K562 (cell line): ENCODE data around the gene B3GALT4. TPM values are rescaled to one million over a fixed set of nuclear protein-coding genes. Genes with fewer than 3 reads are reported as not detected.

Source experiments
- AFF4 ChIP-seq: sonication (generic); formaldehyde crosslinking; IDR thresholded peaks from 2 replicates; pipeline ENCODE4 v1.8.0; 2023; ENCODE audit warnings: mild to moderate bottlenecking, missing genetic modification reagents
- ETV5 ChIP-seq: sonication (generic); formaldehyde crosslinking; IDR thresholded peaks from 2 replicates; pipeline ENCODE4 v1.4.0; 2020; ENCODE audit warnings: low read depth, mild to moderate bottlenecking, missing genetic modification reagents
- JUND ChIP-seq, 2 experiments: IDR thresholded peaks; 2 replicates in 1 of 2; 3 replicates in 1 of 2; pipeline ENCODE4 v1.6.1; 2011; ENCODE audit warnings: borderline replicate concordance in 2 of 2, low read depth in 2 of 2, low read length in 2 of 2, improper control_type of control experiment in 1 of 2, missing biosample characterization in 1 of 2, missing genetic modification characterization in 1 of 2, missing genetic modification reagents in 1 of 2
- NR2C2 ChIP-seq, 2 experiments: fragments of 200-800 bp in 1 of 2; sonication (Bioruptor generic) in 1 of 2; sonication (generic) in 1 of 2; formaldehyde crosslinking in 1 of 2; IDR thresholded peaks; 2 replicates each; pipeline versions ENCODE4 v1.6.1 to v1.8.0; 2016 to 2022; ENCODE audit warnings: mild to moderate bottlenecking in 1 of 2, missing compliant biosample characterization in 1 of 2, missing genetic modification characterization in 1 of 2, missing genetic modification reagents in 1 of 2
- NRF1 ChIP-seq, 2 experiments: fragments of 450-650 bp; IDR thresholded peaks in 1 of 2; conservative IDR thresholded peaks in 1 of 2; 2 replicates each; pipeline ENCODE4 v1.6.1; 2014; ENCODE audit warnings: mild to moderate bottlenecking in 2 of 2
- RCOR1 ChIP-seq, 2 experiments: IDR thresholded peaks; 2 replicates each; pipeline ENCODE4 v1.6.1; 2012; ENCODE audit warnings: low read depth in 2 of 2, low read length in 2 of 2, borderline replicate concordance in 1 of 2, improper control_type of control experiment in 1 of 2
- SRF ChIP-seq, 2 experiments: fragments of 250-450, 450-650 bp in 1 of 2; sonication (Bioruptor Pico) in 1 of 2; sonication (generic) in 1 of 2; formaldehyde crosslinking; IDR thresholded peaks; 2 replicates each; pipeline versions ENCODE4 v1.5.0 to v1.5.1; 2020 to 2022; ENCODE audit warnings: mild to moderate bottlenecking in 1 of 2, missing genetic modification reagents in 1 of 2
- ZBTB1 ChIP-seq: sonication (generic); formaldehyde crosslinking; IDR thresholded peaks from 2 replicates; pipeline ENCODE4 v1.8.1; 2023; ENCODE audit warnings: missing genetic modification reagents, low read depth, mild to moderate bottlenecking, borderline replicate concordance
- ZNF668 ChIP-seq: fragments of 250-450 bp; sonication (Bioruptor Pico); IDR thresholded peaks from 2 replicates; pipeline ENCODE4 v1.8.0; 2022; ENCODE audit warnings: mild to moderate bottlenecking, inconsistent platforms
- polyA plus RNA-seq, 8 experiments: library from polyadenylated mRNA; depleted of rRNA in 4 of 8; stranded (reverse) in 5 of 8; unstranded in 3 of 8; fragments of >200 nt; fragmentation: Nextera tagmentation in 2 of 8; fragmentation: Illumina TruSeq in 1 of 8; extraction: Ambion mirVana in 2 of 8; extraction: Trizol in 1 of 8; gene quantifications; 2 replicates each; pipeline versions ENCODE4 v1.2.1 to v1.2.3, GENCODE V29; 2011 to 2014; ENCODE audit warnings: inconsistent platforms in 1 of 8, missing spikeins in 1 of 8
- total RNA-seq, 7 experiments: library from RNA; depleted of rRNA in 6 of 7; stranded (reverse); fragments of >200 nt in 6 of 7; fragmentation: Illumina TruSeq in 2 of 7; extraction: Trizol in 2 of 7; gene quantifications; 2 replicates each; pipeline versions ENCODE4 v1.2.1 to v1.2.3, GENCODE V29; 2011 to 2021; ENCODE audit warnings: low replicate concordance in 1 of 7
- TF ChIP-seq, protein P1 (sequence below): sonication (generic); formaldehyde crosslinking; IDR thresholded peaks from 2 replicates; pipeline ENCODE4 v1.8.0; 2022; ENCODE audit warnings: mild to moderate bottlenecking, missing genetic modification reagents

Gene B3GALT4
- total and polyA plus RNA-seq, 9 of the 15 experiments (the other 6 are each of a cell fraction or from before 2014, with no cell fraction given): 0.11 to 1.3 (median 0.53) TPM; not detected in 1

DNA sequence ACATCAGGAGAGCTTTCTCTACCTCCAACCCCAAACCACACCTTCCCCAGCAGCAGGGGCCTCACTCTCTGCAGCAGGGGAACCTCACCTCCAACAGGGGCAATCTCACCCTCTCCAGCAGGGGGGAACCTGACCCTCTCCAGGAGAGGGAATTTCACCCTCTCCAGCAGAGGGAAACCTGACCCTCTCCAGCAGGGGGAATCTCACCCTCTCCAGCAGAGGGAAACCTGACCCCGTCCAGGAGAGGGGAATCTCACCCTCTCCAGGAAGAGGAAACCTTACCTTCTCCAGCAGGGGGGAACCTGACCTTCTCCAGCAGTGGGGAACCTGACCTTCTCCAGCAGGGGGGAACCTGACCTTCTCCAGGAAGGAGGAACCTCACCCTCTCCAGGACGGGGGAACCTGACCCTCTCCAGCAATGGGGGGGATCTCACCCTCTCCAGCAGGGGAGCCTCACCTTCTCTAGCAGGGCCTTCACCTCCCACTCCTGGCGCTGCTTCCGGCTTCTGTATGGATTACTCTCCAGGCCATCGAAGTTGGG is 3.1 kb downstream of the B3GALT4 start (continued):
- TF ChIP-seq, protein P1, sequence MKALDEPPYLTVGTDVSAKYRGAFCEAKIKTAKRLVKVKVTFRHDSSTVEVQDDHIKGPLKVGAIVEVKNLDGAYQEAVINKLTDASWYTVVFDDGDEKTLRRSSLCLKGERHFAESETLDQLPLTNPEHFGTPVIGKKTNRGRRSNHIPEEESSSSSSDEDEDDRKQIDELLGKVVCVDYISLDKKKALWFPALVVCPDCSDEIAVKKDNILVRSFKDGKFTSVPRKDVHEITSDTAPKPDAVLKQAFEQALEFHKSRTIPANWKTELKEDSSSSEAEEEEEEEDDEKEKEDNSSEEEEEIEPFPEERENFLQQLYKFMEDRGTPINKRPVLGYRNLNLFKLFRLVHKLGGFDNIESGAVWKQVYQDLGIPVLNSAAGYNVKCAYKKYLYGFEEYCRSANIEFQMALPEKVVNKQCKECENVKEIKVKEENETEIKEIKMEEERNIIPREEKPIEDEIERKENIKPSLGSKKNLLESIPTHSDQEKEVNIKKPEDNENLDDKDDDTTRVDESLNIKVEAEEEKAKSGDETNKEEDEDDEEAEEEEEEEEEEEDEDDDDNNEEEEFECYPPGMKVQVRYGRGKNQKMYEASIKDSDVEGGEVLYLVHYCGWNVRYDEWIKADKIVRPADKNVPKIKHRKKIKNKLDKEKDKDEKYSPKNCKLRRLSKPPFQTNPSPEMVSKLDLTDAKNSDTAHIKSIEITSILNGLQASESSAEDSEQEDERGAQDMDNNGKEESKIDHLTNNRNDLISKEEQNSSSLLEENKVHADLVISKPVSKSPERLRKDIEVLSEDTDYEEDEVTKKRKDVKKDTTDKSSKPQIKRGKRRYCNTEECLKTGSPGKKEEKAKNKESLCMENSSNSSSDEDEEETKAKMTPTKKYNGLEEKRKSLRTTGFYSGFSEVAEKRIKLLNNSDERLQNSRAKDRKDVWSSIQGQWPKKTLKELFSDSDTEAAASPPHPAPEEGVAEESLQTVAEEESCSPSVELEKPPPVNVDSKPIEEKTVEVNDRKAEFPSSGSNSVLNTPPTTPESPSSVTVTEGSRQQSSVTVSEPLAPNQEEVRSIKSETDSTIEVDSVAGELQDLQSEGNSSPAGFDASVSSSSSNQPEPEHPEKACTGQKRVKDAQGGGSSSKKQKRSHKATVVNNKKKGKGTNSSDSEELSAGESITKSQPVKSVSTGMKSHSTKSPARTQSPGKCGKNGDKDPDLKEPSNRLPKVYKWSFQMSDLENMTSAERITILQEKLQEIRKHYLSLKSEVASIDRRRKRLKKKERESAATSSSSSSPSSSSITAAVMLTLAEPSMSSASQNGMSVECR: peak; percentile 47
- no peak for TF ChIP-seq ZNF668 (CRISPR knock-in tag)
- TF ChIP-seq SRF (CRISPR knock-in tag; IDR thresholded peaks at IDR 0.05): peak in 1 of 2 experiments; percentile 68; a peak in 1 of 4 replicates
- peak; percentile 78 for TF ChIP-seq JUND (IDR thresholded peaks at IDR 0.05; ENCODE audit: borderline replicate concordance, low read depth, low read length)
- no peak; the same call in 2 of the 3 replicates for TF ChIP-seq JUND (tag; IDR thresholded peaks at IDR 0.05; ENCODE audit: borderline replicate concordance, low read depth, low read length)
- peak in 1 of 2 experiments; percentile 76; a peak in 3 of 4 replicates for TF ChIP-seq RCOR1 (IDR thresholded peaks at IDR 0.05; ENCODE audit: borderline replicate concordance in 1 of 2, low read depth in 2 of 2, low read length in 2 of 2)
- TF ChIP-seq AFF4 (CRISPR knock-in tag): peak; percentile 79
- TF ChIP-seq NR2C2 (CRISPR knock-in tag; IDR thresholded peaks at IDR 0.05): peak; percentile 55
- peak; percentile 80; the same call in 1 of the 2 replicates for TF ChIP-seq NR2C2 (tag; IDR thresholded peaks at IDR 0.05)
- TF ChIP-seq ZBTB1: no peak
- peak; percentile 76; the same call in 1 of the 2 replicates for TF ChIP-seq ETV5 (CRISPR knock-in tag)
- no peak for TF ChIP-seq NRF1 (conservative IDR thresholded peaks at IDR 0.05 in 1 of 2, IDR thresholded peaks at IDR 0.05 in 1 of 2)
